Ishikawa (cell line): ENCODE results near the gene TMCC1.

Source experiments
- CEBPB ChIP-seq: IDR thresholded peaks from 2 replicates; pipeline ENCODE4 v1.6.1; 2012
- EGR1 ChIP-seq: IDR thresholded peaks from 2 replicates; pipeline ENCODE4 v1.6.1; 2012
- ZBTB7A ChIP-seq: IDR thresholded peaks from 2 replicates; pipeline ENCODE4 v1.6.1; 2012; ENCODE audit warnings: low read depth

DNA sequence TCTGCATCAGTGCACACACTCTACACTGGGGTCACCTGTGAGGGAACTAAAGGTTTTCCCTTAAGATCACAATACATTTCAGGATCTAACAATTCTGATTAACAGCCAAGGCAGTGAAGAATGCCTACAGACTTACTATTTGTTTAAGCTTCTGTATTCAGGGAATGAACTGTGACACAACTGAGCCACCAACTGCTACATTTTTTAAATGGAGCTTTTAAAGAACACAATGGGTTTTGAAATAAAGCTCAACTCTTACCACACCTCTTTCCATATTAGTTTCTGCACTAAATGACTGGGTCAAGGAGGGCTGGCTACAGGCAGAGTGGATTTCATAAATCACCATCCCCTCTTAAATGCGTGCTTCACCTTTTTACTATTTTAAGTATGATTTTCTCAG, 100.2 kb downstream of the TMCC1 start:
- TF ChIP-seq ZBTB7A (no peak), CEBPB (peak; percentile 65; the same call in 1 of the 2 replicates), EGR1 (no peak)
